Left colon (tissue), 2 donors: ENCODE measurements around the gene INPP5A. TPM values are rescaled to one million over a fixed set of nuclear protein-coding genes. Genes with fewer than 3 reads are reported as not detected.
"Not testable (repeated sequence)": the region's sequence is repeated elsewhere in the genome, so short reads cannot be mapped to it uniquely, and the experiment has no call there.

Source experiments
- ATAC-seq: fragments of 200-7000 bp; cut with Tn5 transposase; one replicate; pipeline ENCODE4 v1.9.1; 2020; ENCODE audit warnings: mild to moderate bottlenecking, moderate library complexity
- DNase-seq, 2 donors: peaks; one replicate each; pipeline ENCODE4 v3.0.0-alpha.2; 2020
- intact Hi-C, 2 donors: fragments of 100-400 bp; cut with DNase I in 1 of 2; cut with micrococcal nuclease in 1 of 2; formaldehyde crosslinking; loops; one replicate each; pipeline versions ENCODE4 v1.11.2 to v1.14.0; 2022; cut with DNase I, micrococcal nuclease
- total RNA-seq, 2 donors: library from RNA; stranded (reverse); fragmentation: NEBNext Ultra II Directional; extraction: Animal tissue kit (Norgen Biotek cat#: 25700); gene quantifications; one replicate each; pipeline ENCODE4 v1.2.1, GENCODE V29; 2021
- donor health status: DM: no; HTN: no; CAD: no.
- donor health status: DM: yes; HTN: yes; CAD: no.

The INPP5A gene
- total RNA-seq, 2 donors from 2014 or later: 35.6 to 42.2 TPM

DNA sequence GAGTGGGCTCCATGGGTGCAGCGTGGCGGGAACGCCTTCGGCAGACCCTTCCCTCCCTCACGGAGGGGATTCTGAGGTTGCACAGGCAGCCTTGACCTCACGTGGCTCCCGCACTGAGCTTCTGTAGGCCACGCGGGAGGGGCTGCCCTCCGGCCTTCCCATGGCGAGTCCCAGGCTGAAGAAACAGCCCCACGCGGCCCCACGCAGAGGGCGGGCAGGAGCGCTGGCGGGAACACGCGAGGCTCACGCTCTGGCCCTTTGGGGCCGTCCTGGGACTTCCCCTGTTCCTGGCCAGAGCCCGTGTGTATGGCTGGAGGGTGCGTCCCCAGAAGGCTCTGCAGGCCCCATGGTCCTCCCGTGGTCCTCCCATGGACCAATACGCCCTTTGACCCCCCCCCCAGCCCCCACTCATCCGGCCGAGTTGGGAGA, 270.0 kb downstream of the INPP5A start:
- ATAC-seq: no peak
- no peak for DNase-seq
- intact Hi-C loops: no loop called here

DNA sequence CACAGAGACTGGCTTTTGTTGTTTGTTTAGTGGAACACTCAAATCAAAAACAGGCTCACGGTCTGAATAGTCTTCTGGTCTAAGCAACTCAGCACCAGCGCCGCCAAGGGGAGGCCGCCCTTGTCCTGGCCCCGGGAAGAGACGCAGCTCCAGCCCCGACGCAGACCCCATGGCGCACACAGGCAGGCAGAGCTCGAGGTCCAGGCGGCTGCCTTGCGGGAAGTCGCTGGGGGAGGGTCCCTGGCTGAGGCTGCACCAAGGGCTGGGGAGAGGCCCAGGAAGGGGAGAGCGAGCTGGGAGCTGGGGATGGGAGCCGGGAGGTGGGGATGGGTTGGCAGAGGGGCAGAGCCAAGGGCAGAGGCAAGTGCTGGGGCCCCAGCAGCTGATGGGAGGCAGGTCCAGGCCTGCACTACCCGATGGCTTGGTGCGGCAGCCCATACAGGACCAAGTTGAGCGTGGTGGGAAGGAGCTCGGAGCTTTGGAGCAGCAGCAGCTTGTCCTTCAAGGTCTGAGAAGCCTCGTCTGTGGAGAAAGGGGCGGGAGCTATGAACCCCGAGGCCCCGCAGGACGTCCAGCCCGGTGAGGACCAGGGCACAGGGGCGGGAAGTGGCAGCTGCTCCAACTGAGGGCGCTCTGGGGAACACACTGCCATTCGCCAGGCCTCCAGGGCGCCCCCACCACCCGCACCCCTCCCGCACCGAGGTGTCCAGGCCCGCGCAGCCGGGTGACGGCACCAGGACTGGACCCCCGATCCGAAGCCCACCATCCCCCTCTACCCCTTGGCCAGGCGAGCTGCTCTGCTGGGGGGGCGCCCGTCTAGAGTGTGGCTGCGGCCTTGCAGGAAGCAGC, 271.0 kb downstream of the INPP5A start:
- intact Hi-C loops: no loop called here
- DNase-seq: peak in 1 of 2 donors; percentile 19
- ATAC-seq: no peak

DNA sequence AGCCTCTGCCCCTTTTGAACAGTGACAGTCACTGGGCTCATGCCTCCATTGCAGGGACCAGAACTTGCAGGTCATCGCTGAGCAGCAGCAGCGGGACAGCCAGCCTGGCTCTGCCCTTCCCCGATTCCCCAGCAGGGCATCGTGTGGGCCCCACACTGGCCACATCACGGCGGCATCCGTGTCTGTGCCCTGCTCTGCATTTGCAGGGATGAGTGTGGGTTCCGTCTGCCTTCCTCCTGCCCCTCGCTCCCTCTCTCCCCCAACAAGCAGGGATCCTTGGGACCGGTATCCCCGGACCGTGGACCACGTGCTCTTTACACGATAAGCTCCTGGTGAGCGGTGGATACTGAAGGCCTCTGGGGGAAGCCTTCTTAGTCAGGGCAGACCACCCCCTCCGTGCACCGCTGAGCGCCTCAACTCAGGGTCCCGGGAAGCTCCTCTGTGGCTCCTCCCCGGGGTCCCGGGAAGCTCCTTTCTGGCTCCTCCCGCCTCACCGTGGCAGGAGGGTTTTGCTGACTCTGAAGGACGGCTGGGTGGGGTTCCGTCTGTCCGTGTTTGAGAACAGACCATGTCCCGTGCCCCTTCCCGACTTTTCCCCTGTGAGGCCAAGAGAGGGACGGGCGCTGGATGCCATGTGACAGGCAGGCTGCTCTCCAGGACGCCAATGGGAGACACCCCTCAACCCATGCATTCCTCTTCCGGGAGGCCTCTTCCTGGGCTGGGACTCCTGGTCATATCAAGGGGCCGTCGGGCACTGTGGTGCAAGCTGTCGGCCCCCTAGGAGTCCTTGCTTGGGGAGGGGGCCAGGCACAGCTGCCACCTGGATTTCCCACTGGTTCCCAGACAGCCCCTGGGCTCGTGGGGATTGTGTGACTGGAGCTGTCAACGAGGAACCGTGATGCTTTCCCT, 271.9 kb downstream of the INPP5A start:
- peak in 1 of 2 donors; percentile 17 for DNase-seq
- intact Hi-C loops: no loop called here
- no peak for ATAC-seq

DNA sequence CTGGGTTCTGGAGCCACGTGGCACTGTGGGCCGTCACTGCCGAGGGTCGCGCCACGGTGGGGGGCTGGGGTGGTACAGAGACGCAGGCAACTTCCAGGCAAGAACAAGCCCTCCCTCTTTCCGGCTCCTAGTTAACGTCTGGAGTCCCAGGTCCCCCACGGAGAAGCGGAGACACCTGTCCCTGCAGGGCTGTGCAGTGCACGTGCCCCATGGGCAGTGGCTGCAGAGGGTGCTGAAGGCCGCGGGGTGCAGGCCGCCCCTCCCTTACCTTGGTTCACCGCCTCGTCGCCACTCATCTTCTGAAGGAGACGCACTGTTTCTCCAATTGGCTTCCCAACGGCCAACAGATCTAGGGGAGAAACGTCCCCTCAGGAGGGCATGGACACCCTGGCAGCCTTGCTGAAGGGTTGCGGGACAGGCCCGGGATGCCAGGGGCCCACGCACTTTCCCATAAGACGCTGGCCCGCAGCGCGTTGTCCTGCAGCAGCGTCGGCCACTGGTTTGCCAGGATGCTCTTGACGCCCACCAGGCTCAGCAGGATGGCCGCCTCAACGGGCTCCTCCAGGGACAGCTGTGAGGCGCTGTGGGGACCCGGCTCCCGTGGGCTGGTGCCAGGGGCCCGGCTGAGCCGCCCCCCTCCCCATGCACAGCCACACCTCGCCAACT, 272.7 kb downstream of the INPP5A start:
- DNase-seq (no peak), ATAC-seq (no peak)

DNA sequence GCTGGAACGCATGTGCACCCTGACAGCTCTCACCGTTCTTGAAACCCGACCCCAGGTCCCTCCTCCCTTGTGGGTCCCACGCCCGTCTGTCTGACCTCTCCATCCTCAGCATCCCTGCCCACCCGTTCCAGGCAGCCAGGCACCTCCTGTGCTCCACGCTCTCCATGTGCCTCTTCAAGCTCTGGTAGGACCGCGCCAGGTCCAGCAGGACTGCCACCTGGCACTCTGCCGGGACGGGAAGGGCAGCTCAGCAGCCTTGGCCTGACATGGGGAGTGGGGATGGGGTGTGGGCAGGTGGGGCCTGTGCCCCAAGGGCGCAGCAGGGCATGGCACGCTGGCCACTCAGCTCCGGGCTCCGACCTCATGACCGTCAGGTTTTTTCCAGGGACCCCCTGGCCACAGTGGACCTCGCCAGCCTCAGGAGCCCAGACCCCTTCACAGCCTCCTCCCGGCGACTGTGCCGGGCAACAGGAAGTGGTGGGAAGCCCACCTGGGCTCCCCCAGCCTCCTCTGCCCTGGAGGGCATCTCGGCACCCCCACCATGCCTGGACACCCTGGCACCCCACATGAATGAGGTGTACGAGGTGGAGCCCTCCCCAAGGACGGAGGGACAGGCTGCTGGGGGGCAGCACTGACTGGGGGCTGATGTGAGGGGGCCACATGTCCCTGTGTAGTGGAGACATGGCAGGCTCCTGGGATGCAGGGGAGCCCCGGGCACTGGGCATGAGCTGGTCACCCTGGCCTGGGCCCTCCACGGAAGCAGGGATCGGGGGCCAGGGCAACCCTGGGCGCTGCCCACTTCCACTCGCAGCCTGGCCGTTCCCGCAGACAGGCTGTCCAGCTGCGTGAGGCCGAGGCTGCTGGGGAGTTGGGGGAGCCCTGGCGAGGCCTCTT, 273.5 kb downstream of the INPP5A start:
- DNase-seq (peak in 1 of 2 donors; percentile 14), ATAC-seq (no peak)
- intact Hi-C loops: no loop called here

More for the DNA sequence above, 272.7 kb downstream of the INPP5A start:
- intact Hi-C loops: no loop called here

DNA sequence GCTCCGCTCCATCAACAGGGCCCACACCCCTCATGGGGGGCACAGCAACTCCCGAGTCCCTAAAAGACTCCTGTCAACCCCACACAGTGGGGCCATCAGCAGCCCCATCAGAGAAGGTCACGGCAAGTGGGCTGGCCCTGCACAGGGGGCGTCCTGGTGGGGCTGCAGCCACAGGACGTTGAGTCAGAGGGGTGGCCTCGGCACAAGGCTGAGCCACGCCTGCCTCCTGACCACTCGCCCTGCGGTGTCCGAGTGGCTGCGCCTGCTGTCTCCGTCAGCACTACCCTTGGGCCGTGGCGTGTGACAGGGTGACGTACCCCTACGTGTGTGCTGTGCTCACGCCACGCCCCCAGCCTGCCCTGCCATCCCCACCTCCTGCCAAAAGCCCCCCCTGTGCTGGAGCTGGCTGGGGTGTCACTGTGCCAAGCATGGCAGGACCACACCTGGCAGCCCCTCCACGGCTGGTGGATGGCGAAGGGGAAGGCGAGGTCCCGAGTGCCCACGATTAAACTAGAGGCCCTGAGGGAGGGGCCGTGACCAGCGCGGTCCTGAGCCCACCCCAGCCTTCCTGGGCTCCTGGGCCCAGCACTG, 274.4 kb downstream of the INPP5A start:
- DNase-seq: no peak
- ATAC-seq: no peak
- intact Hi-C loops: no loop called here

DNA sequence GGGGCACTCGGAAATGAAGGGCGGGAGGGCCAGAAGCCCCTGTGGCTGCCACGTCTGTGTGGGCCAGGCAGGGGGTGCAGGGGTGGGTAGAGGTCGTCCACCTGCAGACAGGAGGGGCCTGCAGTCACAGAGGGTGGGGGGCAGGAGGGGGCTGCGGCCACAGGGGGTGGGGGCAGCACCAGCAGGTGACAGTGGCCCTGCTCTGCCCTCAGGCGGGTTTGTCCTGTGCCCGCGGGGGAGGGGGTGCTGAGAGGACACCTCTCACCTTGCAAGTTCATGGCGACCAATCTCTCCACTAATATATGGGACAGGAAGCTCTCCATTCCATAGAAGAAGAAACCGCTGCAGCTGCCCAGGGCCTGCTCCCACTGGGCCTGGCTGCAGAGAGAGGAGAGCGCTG, 274.9 kb downstream of the INPP5A start:
- DNase-seq (no peak), ATAC-seq (no peak)

DNA sequence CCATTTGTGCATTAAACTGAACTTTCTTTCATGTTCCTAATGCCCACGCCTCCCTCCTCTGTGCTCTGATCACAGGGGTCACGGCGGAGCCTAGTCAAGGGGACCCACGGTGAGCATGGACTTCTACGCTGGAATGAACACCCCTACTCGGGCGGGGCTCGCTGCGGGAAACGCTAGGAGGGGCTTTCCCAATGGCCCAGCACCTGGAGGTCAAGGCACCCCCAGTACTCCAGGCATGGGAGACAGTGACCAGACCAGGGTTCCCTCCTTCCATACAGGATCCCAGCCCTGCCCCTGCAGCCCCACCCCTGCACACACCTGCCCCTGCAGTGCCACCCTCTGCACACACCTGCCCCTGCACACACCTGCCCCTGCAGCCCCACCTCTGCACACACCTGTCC, 275.4 kb downstream of the INPP5A start:
- intact Hi-C loops: no loop called here
- DNase-seq: peak in 1 of 2 donors; percentile 14
- no peak for ATAC-seq

More for the DNA sequence above, 274.9 kb downstream of the INPP5A start:
- intact Hi-C loops: no loop called here

DNA sequence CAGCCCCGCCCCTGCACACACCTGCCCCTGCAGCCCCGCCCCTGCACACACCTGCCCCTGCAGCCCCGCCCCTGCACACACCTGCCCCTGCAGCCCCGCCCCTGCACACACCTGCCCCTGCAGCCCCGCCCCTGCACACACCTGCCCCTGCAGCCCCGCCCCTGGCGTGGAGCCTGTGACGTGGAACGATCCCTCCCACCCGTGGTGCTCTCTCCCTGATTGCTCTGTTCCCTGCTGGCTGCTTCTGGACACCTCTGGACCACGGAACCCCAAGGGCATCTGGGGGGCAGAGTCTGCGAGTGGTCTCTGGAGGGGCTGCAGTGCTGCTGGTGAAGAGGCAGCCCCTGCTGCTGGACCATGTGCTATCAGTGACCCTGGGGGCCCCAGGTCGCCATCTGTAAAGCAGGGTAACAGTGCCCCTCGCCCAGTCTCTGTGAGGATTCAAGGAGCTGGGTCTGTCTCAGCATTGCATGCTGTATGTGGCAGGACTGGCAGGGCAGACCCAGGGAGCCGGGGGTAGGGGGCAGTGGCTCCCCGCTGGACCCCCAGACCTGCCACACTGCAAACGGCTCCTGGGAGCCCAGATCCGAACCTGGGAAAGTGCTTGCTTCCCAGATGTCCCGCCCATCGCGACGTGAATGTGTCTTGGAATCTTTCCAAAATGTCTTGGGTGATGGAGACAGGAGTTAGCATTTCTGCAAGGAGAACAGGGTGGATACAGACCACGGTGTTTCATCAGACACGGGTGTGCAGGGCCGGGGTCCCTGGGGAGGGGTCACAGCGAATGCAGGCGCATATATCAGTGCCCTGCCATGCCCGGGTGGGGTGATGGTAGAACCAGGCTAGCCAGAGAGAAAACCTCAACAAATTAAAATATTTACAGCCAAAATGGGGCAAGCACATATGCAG, 276.2 kb downstream of the INPP5A start:
- ATAC-seq (no peak), DNase-seq (peak in 1 of 2 donors; percentile 11)
- intact Hi-C loops: no loop called here

DNA sequence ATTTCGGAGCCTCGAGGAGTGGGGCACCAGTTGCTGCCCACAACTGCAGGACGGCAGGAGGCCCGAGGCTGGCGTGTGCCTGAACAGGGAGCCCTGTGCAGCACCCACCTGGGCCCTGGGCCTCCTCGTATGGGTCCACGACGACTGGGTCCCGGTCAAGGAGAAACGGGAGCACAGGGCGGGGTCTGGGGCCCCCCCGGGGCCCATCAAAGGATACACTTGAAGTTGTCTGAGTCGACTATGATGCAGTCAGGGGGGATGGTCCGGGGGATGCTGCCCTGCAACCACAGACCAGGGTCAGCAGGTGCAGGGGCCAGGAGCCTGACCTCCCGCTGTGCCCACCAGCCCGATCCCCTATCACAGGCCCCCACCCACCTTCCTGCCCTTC, 276.9 kb downstream of the INPP5A start:
- DNase-seq (peak in 1 of 2 donors; percentile 18), ATAC-seq (no peak)
- intact Hi-C loops: no loop called here

DNA sequence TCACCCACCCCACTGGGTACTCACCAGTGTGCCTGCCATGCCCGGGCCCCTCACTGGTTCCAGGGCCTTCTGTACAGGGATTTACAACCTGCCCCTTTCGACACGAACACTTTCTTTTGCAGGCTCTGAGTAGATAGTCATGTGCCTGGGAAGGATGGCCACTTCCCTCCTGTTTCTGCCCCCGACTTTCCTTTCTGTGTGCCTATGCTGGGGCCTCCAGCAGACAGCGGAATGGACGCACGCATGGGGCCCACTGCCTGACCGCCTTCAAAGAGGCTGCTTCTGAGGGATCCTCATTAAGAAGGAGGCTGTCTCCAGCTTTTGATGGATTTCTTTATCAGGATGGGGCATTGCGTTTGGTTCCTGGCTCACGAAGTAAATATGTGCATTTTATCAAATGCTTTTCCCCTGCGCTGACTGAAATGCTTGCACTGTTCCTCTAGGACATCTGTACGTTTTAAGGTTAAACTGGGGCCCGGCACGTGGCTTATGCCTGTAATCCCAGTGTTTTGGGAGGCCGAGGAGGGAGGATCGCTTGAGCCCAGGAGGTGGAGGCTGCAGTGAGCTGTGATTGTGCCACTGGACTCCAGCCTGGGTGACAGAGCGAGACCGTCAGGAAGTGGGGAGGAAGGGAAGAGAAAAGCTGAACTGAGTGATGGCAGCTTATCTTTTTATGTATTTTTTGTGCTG, 277.7 kb downstream of the INPP5A start:
- DNase-seq (no peak), ATAC-seq (no peak)
- intact Hi-C loops: no loop called here

DNA sequence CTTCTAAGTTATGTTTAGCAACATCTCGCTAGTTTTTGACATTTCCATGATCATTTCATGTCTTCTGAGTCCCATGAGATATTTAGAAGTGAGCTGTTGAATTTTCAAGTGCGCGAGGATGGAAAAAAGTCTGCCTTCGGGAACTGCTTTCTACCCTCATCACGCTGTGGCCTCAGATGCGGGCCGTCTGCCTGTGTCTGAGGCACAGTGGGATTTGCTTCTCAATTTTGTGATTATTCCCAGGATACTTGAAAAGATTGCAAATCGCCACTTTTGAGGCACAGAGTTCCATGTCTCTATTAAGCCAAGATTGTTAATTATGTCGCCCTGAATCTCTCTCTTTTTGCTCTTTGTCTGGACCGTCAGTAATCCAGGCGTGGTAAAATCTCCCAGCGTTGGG, 279.1 kb downstream of the INPP5A start:
- no peak for DNase-seq
- ATAC-seq: no peak
- intact Hi-C loops: no loop called here

DNA sequence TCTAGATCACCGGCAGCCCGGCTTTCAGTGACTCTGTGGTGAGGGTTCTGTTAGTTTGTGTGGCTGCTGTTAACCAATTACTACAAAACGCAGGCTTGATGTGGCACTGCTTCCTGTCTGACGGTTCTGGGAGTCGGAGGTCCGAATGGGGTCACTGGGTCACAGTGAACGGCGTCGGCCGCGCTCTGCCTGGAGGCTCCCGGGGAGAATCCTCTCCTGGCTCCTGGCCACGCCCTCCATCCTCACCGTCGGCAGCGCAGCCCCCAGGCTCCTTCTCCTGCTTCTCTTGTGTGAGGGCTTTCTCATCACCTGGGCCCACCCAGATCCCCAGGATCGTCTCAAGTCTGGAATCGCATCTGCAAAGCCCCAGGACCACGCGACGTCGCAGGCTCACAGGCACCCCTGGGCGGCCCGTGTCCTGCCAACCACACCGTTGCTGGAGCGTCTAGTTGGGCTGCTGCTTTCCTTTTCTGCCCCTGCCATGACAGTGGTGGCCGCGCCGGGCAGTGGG, 280.2 kb downstream of the INPP5A start:
- intact Hi-C loops: no loop called here
- DNase-seq (peak in 1 of 2 donors; percentile 10), ATAC-seq (no peak)

DNA sequence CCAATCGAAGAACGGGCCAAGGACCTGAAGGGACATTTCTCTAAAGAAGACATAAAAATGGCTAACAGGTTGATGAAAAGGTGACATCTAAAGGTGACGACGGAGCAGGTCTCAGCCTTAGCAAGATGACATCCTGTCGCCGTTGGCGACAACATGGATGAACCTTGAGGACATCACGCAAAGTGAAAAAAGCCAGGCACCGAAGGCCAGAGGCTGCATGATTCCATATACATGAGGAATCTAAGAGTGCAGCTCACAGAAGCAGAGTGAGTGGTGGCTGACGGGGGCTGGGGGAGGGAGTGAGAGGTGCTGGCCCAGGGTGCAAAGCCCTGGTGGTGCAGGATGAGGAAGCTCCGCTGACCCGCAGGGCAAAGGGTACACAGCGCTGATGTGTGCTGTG, 282.5 kb downstream of the INPP5A start:
- DNase-seq: no peak
- no peak for ATAC-seq
- intact Hi-C loops: no loop called here

DNA sequence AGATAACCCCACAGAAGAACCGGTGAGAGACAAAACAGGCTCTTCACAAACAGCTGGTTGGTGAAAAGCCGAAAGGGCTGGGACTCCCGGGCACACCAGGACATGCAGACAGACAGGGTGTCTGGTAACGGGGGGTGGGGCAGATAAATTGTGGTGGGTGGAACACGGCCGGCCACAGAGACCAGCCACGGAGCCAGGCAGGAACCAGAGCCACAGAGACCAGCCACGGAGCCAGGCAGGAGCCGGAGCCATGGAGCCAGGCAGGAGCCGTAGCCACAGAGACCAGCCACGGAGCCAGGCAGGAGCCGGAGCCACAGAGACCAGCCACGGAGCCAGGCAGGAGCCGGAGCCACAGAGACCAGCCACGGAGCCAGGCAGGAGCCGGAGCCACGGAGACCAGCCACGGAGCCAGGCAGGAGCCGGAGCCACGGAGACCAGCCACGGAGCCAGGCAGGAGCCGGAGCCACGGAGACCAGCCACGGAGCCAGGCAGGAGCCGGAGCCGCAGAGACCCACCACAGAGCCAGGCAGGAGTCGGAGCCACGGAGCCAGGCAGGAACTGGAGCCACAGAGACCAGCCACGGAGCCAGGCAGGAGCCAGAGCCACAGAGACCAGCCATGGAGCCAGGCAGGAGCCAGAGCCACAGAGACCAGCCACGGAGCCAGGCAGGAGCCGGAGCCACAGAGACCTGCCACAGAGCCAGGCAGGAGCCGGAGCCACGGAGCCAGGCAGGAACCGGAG, 288.4 kb downstream of the INPP5A start:
- ATAC-seq, DNase-seq, intact Hi-C loops: not testable (repeated sequence)
